Activated T-cell treated with anti-CD3 and anti-CD28 coated beads, Interleukin-2, amount 50 U/mL, for 24 hours (primary cell): ENCODE results near the gene LCN1.
"Not testable (repeated sequence)": the region's sequence is repeated elsewhere in the genome, so short reads cannot be mapped to it uniquely, and the experiment has no call there.

Source experiments
- DNase-seq: peaks from one replicate; pipeline ENCODE4 v3.0.0-alpha.2; 2020
- H3K27ac Mint-ChIP-seq: 2 replicates; pipeline ENCODE4 v1.8.0; 2020; ENCODE audit warnings: mild to moderate bottlenecking, mixed read lengths
- H3K27me3 Mint-ChIP-seq: 2 replicates; pipeline ENCODE4 v1.8.0; 2020; ENCODE audit warnings: mixed read lengths
- H3K36me3 Mint-ChIP-seq: 2 replicates; pipeline ENCODE4 v1.8.0; 2020; ENCODE audit warnings: low read depth, mixed read lengths
- H3K4me1 Mint-ChIP-seq: 2 replicates; pipeline ENCODE4 v1.8.0; 2020; ENCODE audit warnings: low read depth, mixed read lengths
- H3K4me3 Mint-ChIP-seq: 2 replicates; pipeline ENCODE4 v1.8.0; 2020; ENCODE audit warnings: mild to moderate bottlenecking, moderate library complexity, mixed read lengths
- H3K9me3 Mint-ChIP-seq: 2 replicates; pipeline ENCODE4 v1.8.0; 2020; ENCODE audit warnings: mixed read lengths

The LCN1 gene

GRCh38 chr9:135534826-135535225, 13.6 kb downstream of the LCN1 start:
- not testable (repeated sequence) for H3K36me3 Mint-ChIP-seq, H3K4me3 Mint-ChIP-seq, H3K9me3 Mint-ChIP-seq, H3K4me1 Mint-ChIP-seq, H3K27ac Mint-ChIP-seq, DNase-seq
- H3K27me3 Mint-ChIP-seq: peaks cover 43% of the 10 kb centered on the region

GRCh38 chr9:135535631-135536030, 14.4 kb downstream of the LCN1 start:
- not testable (repeated sequence) for H3K4me1 Mint-ChIP-seq, DNase-seq
- H3K27me3 Mint-ChIP-seq: peaks cover 47% of the 10 kb centered on the region

GRCh38 chr9:135536216-135536615, 15.0 kb downstream of the LCN1 start:
- no peak for DNase-seq
- Mint-ChIP-seq H3K9me3 (no peaks in the 10 kb centered on the region), H3K4me1 (no peaks in the 10 kb centered on the region), H3K27ac (no peak overlapping the region), H3K36me3 (no peaks in the 10 kb centered on the region), H3K27me3 (peaks cover 47% of the 10 kb centered on the region), H3K4me3 (no peak overlapping the region)

More at GRCh38 chr9:135535631-135536030, 14.4 kb downstream of the LCN1 start:
- not testable (repeated sequence) for H3K9me3 Mint-ChIP-seq, H3K27ac Mint-ChIP-seq, H3K4me3 Mint-ChIP-seq, H3K36me3 Mint-ChIP-seq

- not testable (repeated sequence) for H3K4me1 Mint-ChIP-seq, H3K36me3 Mint-ChIP-seq, H3K4me3 Mint-ChIP-seq, DNase-seq, H3K9me3 Mint-ChIP-seq, H3K27ac Mint-ChIP-seq
- H3K27me3 Mint-ChIP-seq: peaks cover 33% of the 10 kb centered on the region
These were observed 22.1 kb downstream of the LCN1 start for GRCh38 chr9:135543262-135543894.

GRCh38 chr9:135544981-135545635, 23.9 kb downstream of the LCN1 start:
- H3K36me3 Mint-ChIP-seq: no peaks in the 10 kb centered on the region
- H3K4me3 Mint-ChIP-seq: no peak overlapping the region
- H3K27me3 Mint-ChIP-seq: peaks cover 21% of the 10 kb centered on the region
- DNase-seq: no peak
- no peak overlapping the region for H3K27ac Mint-ChIP-seq
- H3K4me1 Mint-ChIP-seq: no peaks in the 10 kb centered on the region
- no peaks in the 10 kb centered on the region for H3K9me3 Mint-ChIP-seq

GRCh38 chr9:135545646-135546176, 24.5 kb downstream of the LCN1 start, which contains the start of gene OBP2A:
TSS of gene OBP2A (plus strand) at chr9:135546126. CDS start at chr9:135546181, 55 bp downstream.
- not testable (repeated sequence) for H3K9me3 Mint-ChIP-seq, DNase-seq, H3K27ac Mint-ChIP-seq, H3K4me1 Mint-ChIP-seq, H3K4me3 Mint-ChIP-seq, H3K36me3 Mint-ChIP-seq
- peaks cover 16% of the 10 kb centered on the region for H3K27me3 Mint-ChIP-seq

GRCh38 chr9:135546792-135547617, 25.8 kb downstream of the LCN1 start:
- H3K36me3 Mint-ChIP-seq, H3K4me3 Mint-ChIP-seq, H3K27ac Mint-ChIP-seq, H3K4me1 Mint-ChIP-seq, H3K9me3 Mint-ChIP-seq: not testable (repeated sequence)
- H3K27me3 Mint-ChIP-seq: peaks cover 12% of the 10 kb centered on the region
- peak; percentile 11 for DNase-seq

GRCh38 chr9:135547756-135548736, 26.8 kb downstream of the LCN1 start:
- Mint-ChIP-seq H3K4me1 (no peaks in the 10 kb centered on the region), H3K4me3 (no peak overlapping the region), H3K27ac (no peak overlapping the region), H3K36me3 (no peaks in the 10 kb centered on the region), H3K27me3 (peaks cover 12% of the 10 kb centered on the region), H3K9me3 (no peaks in the 10 kb centered on the region)
- DNase-seq: no peak

GRCh38 chr9:135549478-135550343, 28.5 kb downstream of the LCN1 start:
- not testable (repeated sequence) for H3K27ac Mint-ChIP-seq, H3K4me1 Mint-ChIP-seq

GRCh38 chr9:135550344-135550918, 29.2 kb downstream of the LCN1 start:
- Mint-ChIP-seq H3K36me3 (no peaks in the 10 kb centered on the region), H3K4me1 (no peaks in the 10 kb centered on the region), H3K27ac (no peak overlapping the region), H3K9me3 (no peaks in the 10 kb centered on the region), H3K27me3 (peaks cover 3% of the 10 kb centered on the region), H3K4me3 (no peak overlapping the region)
- DNase-seq: no peak

More at GRCh38 chr9:135549478-135550343, 28.5 kb downstream of the LCN1 start:
- not testable (repeated sequence) for H3K4me3 Mint-ChIP-seq, H3K36me3 Mint-ChIP-seq, H3K9me3 Mint-ChIP-seq, H3K27me3 Mint-ChIP-seq, DNase-seq

GRCh38 chr9:135551031-135551430, 29.8 kb downstream of the LCN1 start:
- Mint-ChIP-seq H3K27ac (no peak overlapping the region), H3K36me3 (no peaks in the 10 kb centered on the region), H3K9me3 (no peaks in the 10 kb centered on the region), H3K4me3 (no peak overlapping the region), H3K4me1 (no peaks in the 10 kb centered on the region), H3K27me3 (peaks cover 3% of the 10 kb centered on the region)
- DNase-seq: no peak

GRCh38 chr9:135551456-135551855, 30.2 kb downstream of the LCN1 start:
- no peaks in the 10 kb centered on the region for H3K4me1 Mint-ChIP-seq
- H3K36me3 Mint-ChIP-seq: no peaks in the 10 kb centered on the region
- no peak overlapping the region for H3K4me3 Mint-ChIP-seq
- peaks cover 3% of the 10 kb centered on the region for H3K27me3 Mint-ChIP-seq
- H3K9me3 Mint-ChIP-seq: no peaks in the 10 kb centered on the region
- H3K27ac Mint-ChIP-seq: no peak overlapping the region
- no peak for DNase-seq
